Lower leg skin (tissue), 3 donors: Measurements from ENCODE around the gene ASPG.

ENCODE experiments used
- POLR2A ChIP-seq, 2 donors: fragments of 450-650 bp; IDR thresholded peaks; one replicate each; pipeline ENCODE4 v1.6.1; 2016 to 2017; ENCODE audit warnings: antibody characterized with exemption in 2 of 2, mild to moderate bottlenecking in 1 of 2, moderate library complexity in 1 of 2
- TF ChIP-seq, protein P1 (sequence below), 3 donors: fragments of 450-650 bp; IDR thresholded peaks; one replicate each; pipeline ENCODE4 v1.5.1; 2016; ENCODE audit warnings: antibody characterized with exemption in 3 of 3, mild to moderate bottlenecking in 3 of 3, moderate library complexity in 2 of 3

DNA sequence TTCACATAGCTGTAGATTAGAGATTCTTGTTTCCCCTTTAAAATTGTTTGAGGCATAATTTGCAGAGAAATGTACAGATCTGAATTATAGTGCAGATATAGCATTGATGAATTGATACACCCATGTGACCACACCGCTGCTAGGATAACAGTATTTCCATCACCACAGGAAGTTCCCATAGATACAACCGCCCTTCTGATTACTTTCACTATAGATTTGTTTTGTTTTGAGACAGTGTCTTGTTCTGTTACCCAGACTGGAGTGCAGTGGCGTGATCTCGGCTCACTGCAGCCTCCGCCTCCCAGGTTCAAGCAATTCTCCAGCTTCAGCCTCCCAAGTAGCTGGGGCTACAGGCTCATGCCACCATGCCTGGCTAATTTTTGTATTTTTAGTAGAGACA lies 8.8 kb upstream of the ASPG start:
- TF ChIP-seq, protein P1, sequence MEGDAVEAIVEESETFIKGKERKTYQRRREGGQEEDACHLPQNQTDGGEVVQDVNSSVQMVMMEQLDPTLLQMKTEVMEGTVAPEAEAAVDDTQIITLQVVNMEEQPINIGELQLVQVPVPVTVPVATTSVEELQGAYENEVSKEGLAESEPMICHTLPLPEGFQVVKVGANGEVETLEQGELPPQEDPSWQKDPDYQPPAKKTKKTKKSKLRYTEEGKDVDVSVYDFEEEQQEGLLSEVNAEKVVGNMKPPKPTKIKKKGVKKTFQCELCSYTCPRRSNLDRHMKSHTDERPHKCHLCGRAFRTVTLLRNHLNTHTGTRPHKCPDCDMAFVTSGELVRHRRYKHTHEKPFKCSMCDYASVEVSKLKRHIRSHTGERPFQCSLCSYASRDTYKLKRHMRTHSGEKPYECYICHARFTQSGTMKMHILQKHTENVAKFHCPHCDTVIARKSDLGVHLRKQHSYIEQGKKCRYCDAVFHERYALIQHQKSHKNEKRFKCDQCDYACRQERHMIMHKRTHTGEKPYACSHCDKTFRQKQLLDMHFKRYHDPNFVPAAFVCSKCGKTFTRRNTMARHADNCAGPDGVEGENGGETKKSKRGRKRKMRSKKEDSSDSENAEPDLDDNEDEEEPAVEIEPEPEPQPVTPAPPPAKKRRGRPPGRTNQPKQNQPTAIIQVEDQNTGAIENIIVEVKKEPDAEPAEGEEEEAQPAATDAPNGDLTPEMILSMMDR (IDR thresholded peaks at IDR 0.05): no peak
- no peak for TF ChIP-seq POLR2A (IDR thresholded peaks at IDR 0.05)
